Choroid plexus epithelial cell (primary cell): ENCODE data around the gene ATAD3B.

Experiments
- DNase-seq: peaks from one replicate; pipeline ENCODE4 v3.0.0-alpha.2; 2010; ENCODE audit warnings: low read depth
- H3K4me3 ChIP-seq: 2 replicates; pipeline ENCODE4 v1.5.1; 2011; ENCODE audit warnings: low read depth, mild to moderate bottlenecking, control low read depth, low read length, moderate library complexity
- TF ChIP-seq, protein P1 (sequence below): conservative IDR thresholded peaks from 2 replicates; pipeline ENCODE4 v1.5.1; 2011; ENCODE audit warnings: low read depth, mild to moderate bottlenecking, control low read depth, inconsistent platforms, low read length, moderate library complexity

The ATAD3B gene

DNA sequence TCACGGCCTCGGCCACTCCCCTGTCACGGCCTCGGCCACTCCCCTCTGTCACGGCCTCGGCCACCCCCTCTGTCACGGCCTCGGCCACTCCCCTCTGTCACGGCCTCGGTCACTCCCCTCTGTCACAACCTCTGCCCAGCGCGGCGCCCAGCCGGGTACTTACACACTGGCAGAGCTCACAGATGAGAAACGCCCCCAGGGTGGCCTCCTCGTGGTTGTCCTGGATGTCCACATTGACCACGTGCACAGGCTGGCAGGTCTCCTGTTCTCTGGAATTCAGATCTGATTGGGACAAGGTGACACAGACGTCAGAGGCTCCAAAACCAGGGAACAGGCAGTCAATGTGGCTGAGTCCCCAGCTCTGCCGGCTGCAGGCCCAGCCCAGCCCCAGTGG is 72.1 kb downstream of the ATAD3B start:
- no peak for DNase-seq
- H3K4me3 ChIP-seq: no peak overlapping the region
- TF ChIP-seq, protein P1, sequence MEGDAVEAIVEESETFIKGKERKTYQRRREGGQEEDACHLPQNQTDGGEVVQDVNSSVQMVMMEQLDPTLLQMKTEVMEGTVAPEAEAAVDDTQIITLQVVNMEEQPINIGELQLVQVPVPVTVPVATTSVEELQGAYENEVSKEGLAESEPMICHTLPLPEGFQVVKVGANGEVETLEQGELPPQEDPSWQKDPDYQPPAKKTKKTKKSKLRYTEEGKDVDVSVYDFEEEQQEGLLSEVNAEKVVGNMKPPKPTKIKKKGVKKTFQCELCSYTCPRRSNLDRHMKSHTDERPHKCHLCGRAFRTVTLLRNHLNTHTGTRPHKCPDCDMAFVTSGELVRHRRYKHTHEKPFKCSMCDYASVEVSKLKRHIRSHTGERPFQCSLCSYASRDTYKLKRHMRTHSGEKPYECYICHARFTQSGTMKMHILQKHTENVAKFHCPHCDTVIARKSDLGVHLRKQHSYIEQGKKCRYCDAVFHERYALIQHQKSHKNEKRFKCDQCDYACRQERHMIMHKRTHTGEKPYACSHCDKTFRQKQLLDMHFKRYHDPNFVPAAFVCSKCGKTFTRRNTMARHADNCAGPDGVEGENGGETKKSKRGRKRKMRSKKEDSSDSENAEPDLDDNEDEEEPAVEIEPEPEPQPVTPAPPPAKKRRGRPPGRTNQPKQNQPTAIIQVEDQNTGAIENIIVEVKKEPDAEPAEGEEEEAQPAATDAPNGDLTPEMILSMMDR: no peak

DNA sequence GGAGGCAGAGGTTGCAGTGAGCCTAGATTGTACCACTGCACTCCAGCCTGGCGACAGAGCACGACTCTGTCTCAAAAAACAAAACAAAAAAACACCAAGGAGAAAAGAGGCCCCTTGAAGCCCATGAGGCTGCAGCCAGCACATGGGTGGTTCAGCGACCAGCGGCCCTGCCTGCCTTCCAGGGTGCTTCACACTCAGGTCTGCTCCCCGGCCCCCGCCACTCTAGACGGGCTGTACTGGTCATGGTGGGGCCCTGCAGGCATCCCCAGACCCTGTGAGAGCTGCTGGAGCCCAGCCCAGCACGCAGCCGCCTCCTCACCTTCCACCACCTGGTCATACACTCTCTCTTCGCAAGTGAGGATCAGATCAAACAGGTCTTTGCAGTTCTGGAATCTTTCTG is 73.0 kb downstream of the ATAD3B start:
- no peak for DNase-seq
- no peak overlapping the region for H3K4me3 ChIP-seq
- TF ChIP-seq, protein P1: no peak
